GM18907 (cell line): Measurements from ENCODE around the gene C10orf120.

Source experiments
- ATAC-seq: cut with Tn5 transposase; IDR thresholded peaks from one replicate; pipeline ENCODE4 v1.9.1; 2021; ENCODE audit warnings: mild to moderate bottlenecking, moderate library complexity; ENCODE audit not compliant: unreplicated experiment

Gene C10orf120

GRCh38 chr10:122699796-122700455 is at the start of gene C10orf120:
C10orf120 (minus strand) TSS chr10:122699846; CDS start chr10:122699790, 56 bp downstream.
- no peak for ATAC-seq

GRCh38 chr10:122748496-122748895 is 48.9 kb upstream of the C10orf120 start:
- no peak for ATAC-seq

- no peak for ATAC-seq
Measured at GRCh38 chr10:122746408-122746807, 46.8 kb upstream of the C10orf120 start.

- ATAC-seq = no peak
Measured at GRCh38 chr10:122744257-122744656, 44.6 kb upstream of the C10orf120 start.

- no peak for ATAC-seq
Measured at GRCh38 chr10:122740640-122741039, 41.0 kb upstream of the C10orf120 start.

- ATAC-seq = no peak
Measured at GRCh38 chr10:122738031-122738430, 38.4 kb upstream of the C10orf120 start.

- ATAC-seq = no peak
Measured at GRCh38 chr10:122733931-122734665, 34.5 kb upstream of the C10orf120 start.

- no peak for ATAC-seq
Measured at GRCh38 chr10:122733443-122733842, 33.8 kb upstream of the C10orf120 start.

GRCh38 chr10:122730238-122730637 is 30.6 kb upstream of the C10orf120 start:
- no peak for ATAC-seq

GRCh38 chr10:122729126-122729525 is 29.5 kb upstream of the C10orf120 start:
- ATAC-seq = no peak

- ATAC-seq = no peak
Measured at GRCh38 chr10:122727426-122727825, 27.8 kb upstream of the C10orf120 start.

- no peak for ATAC-seq
Measured at GRCh38 chr10:122725768-122726167, 26.1 kb upstream of the C10orf120 start.

GRCh38 chr10:122725006-122725405 is 25.4 kb upstream of the C10orf120 start:
- no peak for ATAC-seq

- no peak for ATAC-seq
Measured at GRCh38 chr10:122721111-122721510, 21.5 kb upstream of the C10orf120 start.

- ATAC-seq = no peak
Measured at GRCh38 chr10:122716025-122716424, 16.4 kb upstream of the C10orf120 start.

GRCh38 chr10:122715576-122715975 is 15.9 kb upstream of the C10orf120 start:
- ATAC-seq = no peak

GRCh38 chr10:122713091-122713885 is 13.6 kb upstream of the C10orf120 start:
- ATAC-seq = no peak

GRCh38 chr10:122710576-122710975 is 10.9 kb upstream of the C10orf120 start:
- ATAC-seq = no peak

- no peak for ATAC-seq
Measured at GRCh38 chr10:122709971-122710370, 10.3 kb upstream of the C10orf120 start.

- no peak for ATAC-seq
Measured at GRCh38 chr10:122707535-122707934, 7.9 kb upstream of the C10orf120 start.

- ATAC-seq = no peak
Measured at GRCh38 chr10:122706947-122707346, 7.3 kb upstream of the C10orf120 start.

- no peak for ATAC-seq
Measured at GRCh38 chr10:122706467-122706866, 6.8 kb upstream of the C10orf120 start.
